GM12878 (cell line): ENCODE measurements around the gene CNTN4. TPM values are rescaled to one million over a fixed set of nuclear protein-coding genes. Genes with fewer than 3 reads are reported as not detected.

Source experiments
- ATAC-seq: fragments of 200-7000 bp; cut with Tn5 transposase; 3 replicates; pipeline ENCODE4 v1.9.1; 2020; ENCODE audit warnings: mild to moderate bottlenecking, moderate library complexity
- BruUV-seq: library from RNA; stranded (reverse); fragments of 400-500 nt; replicated peaks from 2 replicates; lab custom pipeline; 2021; lab: Mats Ljungman, UMichigan
- CTCF ChIA-PET: fragments of 300-600 bp; sonication (Branson Sonifier 250); formaldehyde crosslinking; extraction: SDS; loops from one replicate; lab custom pipeline; 2021; ENCODE audit warnings: inconsistent platforms; lab: Yijun Ruan, JAX
- POLR2A ChIA-PET: fragments of 350-600 bp; formaldehyde crosslinking; extraction: SDS; loops from one replicate; lab custom pipeline; 2021; ENCODE audit warnings: inconsistent platforms; lab: Charles Lee
- RAD21 ChIA-PET: fragments of 300-600 bp; sonication (Branson Sonifier 250); formaldehyde crosslinking; loops from one replicate; lab custom pipeline; 2023; ENCODE audit warnings: antibody characterized with exemption; ENCODE audit not compliant: unreplicated experiment; lab: Charles Lee
- SMC1A ChIA-PET: fragments of 300-600 bp; sonication (Branson Sonifier 250); formaldehyde crosslinking; loops from one replicate; lab custom pipeline; 2023; ENCODE audit not compliant: unreplicated experiment, uncharacterized antibody; lab: Charles Lee
- DNase-seq: peaks from one replicate; pipeline ENCODE4 v3.0.0-alpha.2; 2011; ENCODE audit warnings: low read depth, low spot score
- FAIRE-seq: peaks from 3 replicates; lab custom pipeline; 2011; peaks lifted over from hg19 to GRCh38; lab: Jason Lieb, UNC
- H2AFZ ChIP-seq: 2 replicates; pipeline ENCODE4 v1.6.0; 2011; ENCODE audit warnings: low read depth, low read length, control low read depth; ENCODE audit not compliant: control insufficient read depth
- H3K27ac ChIP-seq: 2 replicates; pipeline ENCODE4 v1.5.1; 2011; ENCODE audit warnings: control low read depth; ENCODE audit not compliant: control insufficient read depth, insufficient read depth
- H3K27me3 ChIP-seq, 2 experiments: replicated peaks in 1 of 2; 2 replicates each; pipeline versions ENCODE4 v1.6.0 to v1.6.1; 2011; ENCODE audit warnings: low read length in 1 of 2; ENCODE audit not compliant: control insufficient read depth in 2 of 2, insufficient read depth in 2 of 2
- H3K36me3 ChIP-seq, 2 experiments: 2 replicates each; pipeline ENCODE4 v1.5.1; 2011; ENCODE audit warnings: low read length in 1 of 2; ENCODE audit not compliant: control insufficient read depth in 2 of 2, insufficient read depth in 2 of 2
- H3K4me1 ChIP-seq: 2 replicates; pipeline ENCODE4 v1.6.1; 2011; ENCODE audit warnings: mild to moderate bottlenecking, low read length, moderate library complexity, mixed read lengths; ENCODE audit not compliant: control insufficient read depth, insufficient read depth
- H3K4me2 ChIP-seq: 2 replicates; pipeline ENCODE4 v1.6.0; 2011; ENCODE audit warnings: control low read depth; ENCODE audit not compliant: control insufficient read depth, insufficient read depth
- H3K4me3 ChIP-seq: fragments of 200-600 bp; sonication (generic); 2 replicates; pipeline ENCODE4 v1.5.1; 2016
- H3K79me2 ChIP-seq: 2 replicates; pipeline ENCODE4 v1.6.0; 2011; ENCODE audit warnings: low read length; ENCODE audit not compliant: control insufficient read depth, insufficient read depth
- H3K9ac ChIP-seq: 2 replicates; pipeline ENCODE4 v1.8.0; 2011; ENCODE audit warnings: low read length, control low read depth, mixed read lengths; ENCODE audit not compliant: control insufficient read depth, insufficient read depth
- H3K9me3 ChIP-seq: replicated peaks from 3 replicates; pipeline ENCODE4 v1.5.1; 2011; ENCODE audit warnings: mild to moderate bottlenecking, low read length; ENCODE audit not compliant: control insufficient read depth, insufficient read depth
- H4K20me1 ChIP-seq: 2 replicates; pipeline ENCODE4 v1.6.0; 2011; ENCODE audit not compliant: control insufficient read depth, insufficient read depth
- BCLAF1 ChIP-seq: fragments of 450-650 bp; IDR thresholded peaks from 2 replicates; pipeline ENCODE4 v1.6.1; 2017; ENCODE audit warnings: antibody characterized with exemption, mild to moderate bottlenecking, moderate library complexity
- E2F8 ChIP-seq: fragments of 450-650 bp; IDR thresholded peaks from 2 replicates; pipeline ENCODE4 v1.6.1; 2018; ENCODE audit warnings: mild to moderate bottlenecking, low read depth, moderate library complexity; ENCODE audit not compliant: partially characterized antibody
- EGR1 ChIP-seq, 2 experiments: IDR thresholded peaks; 1 replicate in 1 of 2; 2 replicates in 1 of 2; pipeline ENCODE4 v1.6.1; 2011 to 2012; ENCODE audit warnings: low read depth in 2 of 2, low read length in 2 of 2, borderline replicate concordance in 1 of 2, mild to moderate bottlenecking in 1 of 2, moderate library complexity in 1 of 2
- MYC ChIP-seq: IDR thresholded peaks from 2 replicates; pipeline ENCODE4 v1.6.1; 2011; ENCODE audit warnings: mild to moderate bottlenecking, low read length, moderate library complexity, inconsistent platforms; ENCODE audit not compliant: insufficient read depth, insufficient replicate concordance, insufficient read length, severe bottlenecking
- NFYA ChIP-seq: IDR thresholded peaks from 2 replicates; pipeline ENCODE4 v1.6.1; 2011; ENCODE audit warnings: low read depth, mild to moderate bottlenecking, low read length, improper control_type of control experiment, borderline replicate concordance
- NKRF ChIP-seq: fragments of 450-650 bp; conservative IDR thresholded peaks from 2 replicates; pipeline ENCODE4 v1.6.1; 2017; ENCODE audit warnings: mild to moderate bottlenecking, moderate library complexity
- SMAD1 ChIP-seq: fragments of 450-650 bp; IDR thresholded peaks from 2 replicates; pipeline ENCODE4 v1.6.1; 2018; ENCODE audit warnings: mild to moderate bottlenecking, low read depth; ENCODE audit not compliant: partially characterized antibody
- SMC3 ChIP-seq: IDR thresholded peaks from 2 replicates; pipeline ENCODE4 v1.6.1; 2011; ENCODE audit warnings: low read length, improper control_type of control experiment, borderline replicate concordance
- STAT1 ChIP-seq: fragments of 450-650 bp; conservative IDR thresholded peaks from 2 replicates; pipeline ENCODE4 v1.6.1; 2014; ENCODE audit warnings: antibody characterized with exemption, mild to moderate bottlenecking
- YY1 ChIP-seq: IDR thresholded peaks from 2 replicates; pipeline ENCODE4 v1.6.1; 2011; ENCODE audit warnings: low read depth, mild to moderate bottlenecking, low read length
- ZBTB4 ChIP-seq: fragments of 450-650 bp; formaldehyde crosslinking; IDR thresholded peaks from 2 replicates; pipeline ENCODE4 v1.4.0; 2022; ENCODE audit warnings: mild to moderate bottlenecking, moderate library complexity
- WGBS: methylation state at CpG from one replicate; pipeline ENCODE4 v1.1.6; 2016; ENCODE audit warnings: low lambda C conversion rate; ENCODE audit not compliant: insufficient replicate concordance, insufficient coverage; ENCODE audit errors: missing lambda C conversion rate; 5-methylcytosine and 5-hydroxymethylcytosine counted together
- in situ Hi-C: fragments of 300-500 bp; cut with MboI; formaldehyde crosslinking; loops from 9 replicates; pipeline ENCODE4 v1.14.3; 2018; ENCODE audit warnings: mixed read lengths
- intact Hi-C: fragments of 100-400 bp; cut with micrococcal nuclease; formaldehyde crosslinking; loops from one replicate; pipeline ENCODE4 v1.14.2; 2022; ENCODE audit not compliant: unreplicated experiment
- polyA plus RNA-seq, 11 experiments: library from polyadenylated mRNA; depleted of rRNA in 4 of 11; unstranded in 6 of 11; stranded (reverse) in 5 of 11; fragments of >200 nt; fragmentation: Nextera tagmentation in 4 of 11; fragmentation: Illumina TruSeq in 1 of 11; extraction: Ambion mirVana in 4 of 11; extraction: Trizol in 1 of 11; gene quantifications; 1 replicate in 1 of 11; 2 replicates in 10 of 11; pipeline versions ENCODE4 v1.2.1 to v1.2.3, GENCODE V29; 2011 to 2016; ENCODE audit warnings: inconsistent platforms in 2 of 11, missing spikeins in 2 of 11, low read depth in 1 of 11
- total RNA-seq, 4 experiments: library from RNA; depleted of rRNA in 3 of 4; stranded (reverse); fragments of >200 nt in 3 of 4; fragmentation: Illumina TruSeq in 1 of 4; extraction: Trizol in 1 of 4; gene quantifications; 2 replicates each; pipeline versions ENCODE4 v1.2.1 to v1.2.3, GENCODE V29; 2013 to 2021

Gene CNTN4
- total and polyA plus RNA-seq, 10 of the 15 experiments (the other 5 are each of a cell fraction or from before 2014, with no cell fraction given): 0.05 to 0.43 (median 0.15) TPM; not detected in 1

- Histone ChIP-seq H3K79me2 (no peaks in the 10 kb centered on the region), H3K27me3 (peaks cover 0 to 2% of the 10 kb centered on the region in 2 experiments; a peak in 1 of 4 replicates), H4K20me1 (no peaks in the 10 kb centered on the region), H3K9ac (no peak overlapping the region), H3K9me3 (no peaks in the 10 kb centered on the region), H3K4me2 (no peak overlapping the region), H3K27ac (no peak overlapping the region), H3K4me3 (no peak overlapping the region), H3K36me3 (no peaks in the 10 kb centered on the region), H2AFZ (no peak overlapping the region), H3K4me1 (no peaks in the 10 kb centered on the region)
- WGBS: 89% methylated on average over 2 of the region's 2 CpGs
- intact Hi-C loops (no loop called here), in situ Hi-C loops (no loop called here)
- BruUV-seq: no TSS peak
- ChIA-PET POLR2A (no interaction called here), CTCF (no interaction called here), SMC1A (interaction anchor here (1.2 kb wide), 1 partner anchor 22 kb away, joined by 4 read pairs; no protein-coding TSS in a partner anchor), RAD21 (no interaction called here)
- TF ChIP-seq NFYA (no peak), E2F8 (no peak), SMC3 (no peak), STAT1 (no peak), ZBTB4 (CRISPR knock-in tag) (no peak), YY1 (no peak), MYC (no peak), BCLAF1 (no peak), EGR1 (IDR thresholded peaks at IDR 0.05; ENCODE audit: borderline replicate concordance in 1 of 2, low read depth in 2 of 2, low read length in 2 of 2) (no peak), SMAD1 (no peak), NKRF (no peak)
- no peak for DNase-seq
- FAIRE-seq: no peak
- ATAC-seq: no peak
Observed at GRCh38 chr3:3065876-3066275, 967.2 kb downstream of the CNTN4 start.
